ENCODE measurements around the gene PHLPP1. TPM values are rescaled to one million over a fixed set of nuclear protein-coding genes. Genes with fewer than 3 reads are reported as not detected.

PHLPP1 gene
- total RNA-seq, 1 experiment from 2014 or later = 39.9 TPM

DNA sequence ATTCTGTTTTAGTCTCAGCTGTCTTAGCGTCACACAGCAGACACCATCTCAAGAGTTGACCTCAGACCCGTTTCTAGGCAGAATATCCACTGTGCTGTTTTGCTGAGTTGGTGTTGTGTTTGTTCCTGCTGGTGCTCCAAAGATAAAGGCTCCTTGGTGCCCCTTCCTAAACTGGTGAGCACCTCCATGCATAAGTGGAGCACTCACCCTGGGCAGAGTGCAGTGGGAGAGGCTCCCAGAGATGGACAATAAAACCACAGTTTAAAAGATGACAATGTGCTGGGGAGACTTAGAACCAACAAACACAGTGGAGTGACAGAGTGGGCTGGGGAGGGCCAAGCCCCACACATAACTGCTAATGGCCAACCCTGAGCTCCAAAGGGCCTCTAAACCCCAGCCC is 271.1 kb downstream of the PHLPP1 start:
- Histone ChIP-seq H4K20me1 (ENCODE audit: control insufficient read depth, insufficient read depth, insufficient read length) (no peaks in the 10 kb centered on the region), H4K8ac (replicated peaks; ENCODE audit: insufficient read length, low read depth, low read length) (no peak overlapping the region)
- peaks cover 3% of the 10 kb centered on the region for H3K27me3 Mint-ChIP-seq (ENCODE audit: low read depth)

More for the DNA sequence above, 271.1 kb downstream of the PHLPP1 start:
- Histone ChIP-seq H3K23me2 (ENCODE audit: insufficient read length, low read depth, low read length, poor library complexity, severe bottlenecking) (no peaks in the 10 kb centered on the region), H3K4me2 (ENCODE audit: insufficient read depth, insufficient read length, low read length) (no peak overlapping the region), H3K79me1 (ENCODE audit: insufficient read depth, low read depth, low read length, poor library complexity, severe bottlenecking) (no peaks in the 10 kb centered on the region), H3K27ac (ENCODE audit: insufficient read length, low read depth, low read length) (no peak overlapping the region), H2BK15ac (ENCODE audit: low read depth, low read length) (no peak overlapping the region), H4K91ac (ENCODE audit: insufficient read length, low read depth, low read length) (no peak overlapping the region), H2AFZ (ENCODE audit: low read length) (no peak overlapping the region), H3K79me2 (ENCODE audit: insufficient read depth, low read length) (no peaks in the 10 kb centered on the region), H3K9ac (ENCODE audit: extremely low read depth, insufficient read length, low read length) (no peak overlapping the region), H4K5ac (ENCODE audit: insufficient read length, low read depth, low read length) (no peak overlapping the region), H3K23ac (ENCODE audit: insufficient read length, low read depth, low read length) (no peak overlapping the region), H3K14ac (ENCODE audit: insufficient read depth, low read length) (no peak overlapping the region), H2BK120ac (ENCODE audit: low read depth, low read length, poor library complexity, severe bottlenecking) (no peak overlapping the region), H3K4me1 (ENCODE audit: insufficient read depth, low read length) (no peaks in the 10 kb centered on the region), H3K18ac (ENCODE audit: insufficient read length, low read depth, low read length) (no peak overlapping the region), H3K56ac (ENCODE audit: insufficient read length, low read depth, low read length) (no peak overlapping the region), H2BK20ac (ENCODE audit: low read depth, low read length, poor library complexity, severe bottlenecking) (no peak overlapping the region), H2AK5ac (ENCODE audit: insufficient read length, low read length) (no peak overlapping the region), H2BK5ac (ENCODE audit: insufficient read length, low read length) (no peak overlapping the region), H3T11ph (ENCODE audit: low read length) (no peak overlapping the region), H2BK12ac (ENCODE audit: insufficient read length, low read depth, low read length) (no peak overlapping the region), H3K4ac (ENCODE audit: low read depth, low read length) (no peak overlapping the region), H3K27me3 (ENCODE audit: insufficient read depth, low read length) (no peaks in the 10 kb centered on the region), H3K9me3 (ENCODE audit: control insufficient read depth, low read depth, low read length) (no peaks in the 10 kb centered on the region)
- DNase-seq = no peak
- Mint-ChIP-seq H3K9me3 (peaks cover 1 to 3% of the 10 kb centered on the region in 2 experiments; a peak in 3 of 5 replicates), H3K4me3 (no peak overlapping the region), H3K4me1 (peaks cover 0 to 4% of the 10 kb centered on the region in 2 experiments; a peak in 2 of 4 replicates), H3K36me3 (ENCODE audit: insufficient read depth in 1 of 3, low read depth in 3 of 3) (peaks cover 2 to 5% (median 2%) of the 10 kb centered on the region in 3 experiments; a peak in 4 of 7 replicates), H3K27ac (no peak overlapping the region)
- WGBS (ENCODE audit: extremely low coverage, insufficient read length, low lambda C conversion rate) = no CpG with 5 or more reads among the region's 2 CpGs
- TF ChIP-seq CTCF (conservative IDR thresholded peaks at IDR 0.05) = no peak

Measured in H9 (cell line).